Measurements from ENCODE around the gene SYNPR. TPM values are rescaled to one million over a fixed set of nuclear protein-coding genes. Genes with fewer than 3 reads are reported as not detected.

Gene SYNPR
- total RNA-seq, 4 donors from 2014 or later, result 1.7 TPM; not detected in 3

- Histone ChIP-seq H3K27ac (no peak overlapping the region), H3K4me1 (no peaks in the 10 kb centered on the region), H3K4me3 (no peak overlapping the region), H3K27me3 (no peaks in the 10 kb centered on the region), H3K36me3 (no peaks in the 10 kb centered on the region), H3K9me3 (no peaks in the 10 kb centered on the region)
- DNase-seq, result no peak
- TF ChIP-seq CTCF (IDR thresholded peaks at IDR 0.05), result no peak
- TF ChIP-seq POLR2A (IDR thresholded peaks at IDR 0.05), result no peak
- intact Hi-C loops (cut with DNase I; ENCODE audit: low total_unique reads), result no loop called here
These were observed 122.2 kb downstream of the SYNPR start for GRCh38 chr3:63400246-63400860.

- intact Hi-C loops (cut with DNase I; ENCODE audit: low total_unique reads), result loop anchor here (5.0 kb wide), 1 partner anchor 164 kb away; no protein-coding TSS in a partner anchor
- no peak for DNase-seq
These were observed 127.8 kb downstream of the SYNPR start for GRCh38 chr3:63405882-63406281.

GRCh38 chr3:63413523-63413922 is 135.4 kb downstream of the SYNPR start:
- no peak for DNase-seq
- TF ChIP-seq CTCF (IDR thresholded peaks at IDR 0.05) (no peak), POLR2A (IDR thresholded peaks at IDR 0.05) (no peak)
- H3K27me3 ChIP-seq, result no peaks in the 10 kb centered on the region
- no peak overlapping the region for H3K27ac ChIP-seq
- no peaks in the 10 kb centered on the region for H3K4me1 ChIP-seq
- no peaks in the 10 kb centered on the region for H3K9me3 ChIP-seq
- no peaks in the 10 kb centered on the region for H3K36me3 ChIP-seq
- intact Hi-C loops (cut with DNase I; ENCODE audit: low total_unique reads), result no loop called here
- H3K4me3 ChIP-seq, result no peak overlapping the region

More at GRCh38 chr3:63405882-63406281, 127.8 kb downstream of the SYNPR start:
- Histone ChIP-seq H3K27me3 (no peaks in the 10 kb centered on the region), H3K4me3 (no peak overlapping the region), H3K27ac (no peak overlapping the region), H3K9me3 (no peaks in the 10 kb centered on the region), H3K4me1 (no peaks in the 10 kb centered on the region), H3K36me3 (no peaks in the 10 kb centered on the region)
- TF ChIP-seq POLR2A (IDR thresholded peaks at IDR 0.05), result no peak
- TF ChIP-seq CTCF (IDR thresholded peaks at IDR 0.05), result no peak

GRCh38 chr3:63414607-63415006 is 136.5 kb downstream of the SYNPR start:
- no peak for DNase-seq
- Histone ChIP-seq H3K36me3 (no peaks in the 10 kb centered on the region), H3K9me3 (no peaks in the 10 kb centered on the region), H3K4me3 (no peak overlapping the region), H3K27ac (no peak overlapping the region), H3K4me1 (no peaks in the 10 kb centered on the region), H3K27me3 (no peaks in the 10 kb centered on the region)
- no peak for TF ChIP-seq CTCF (IDR thresholded peaks at IDR 0.05)
- no peak for TF ChIP-seq POLR2A (IDR thresholded peaks at IDR 0.05)
- intact Hi-C loops (cut with DNase I; ENCODE audit: low total_unique reads), result no loop called here

- Histone ChIP-seq H3K9me3 (no peaks in the 10 kb centered on the region), H3K27ac (no peak overlapping the region), H3K27me3 (no peaks in the 10 kb centered on the region), H3K36me3 (no peaks in the 10 kb centered on the region), H3K4me1 (no peaks in the 10 kb centered on the region), H3K4me3 (no peak overlapping the region)
- DNase-seq, result no peak
- intact Hi-C loops (cut with DNase I; ENCODE audit: low total_unique reads), result no loop called here
- no peak for TF ChIP-seq POLR2A (IDR thresholded peaks at IDR 0.05)
These were observed 151.8 kb downstream of the SYNPR start for GRCh38 chr3:63429905-63430304.

- Histone ChIP-seq H3K4me1 (no peaks in the 10 kb centered on the region), H3K9me3 (no peaks in the 10 kb centered on the region), H3K4me3 (no peak overlapping the region), H3K27ac (no peak overlapping the region), H3K36me3 (no peaks in the 10 kb centered on the region), H3K27me3 (no peaks in the 10 kb centered on the region)
- TF ChIP-seq POLR2A (IDR thresholded peaks at IDR 0.05) (no peak), CTCF (IDR thresholded peaks at IDR 0.05) (no peak)
- DNase-seq, result no peak
- intact Hi-C loops (cut with DNase I; ENCODE audit: low total_unique reads), result no loop called here
These were observed 152.8 kb downstream of the SYNPR start for GRCh38 chr3:63430875-63431274.
